Kidney tubule cell (primary cell): ENCODE measurements around the gene TAF4.
"Not testable (repeated sequence)": the region's sequence is repeated elsewhere in the genome, so short reads cannot be mapped to it uniquely, and the experiment has no call there.

Source experiments
- DNase-seq: peaks from one replicate; pipeline ENCODE4 v3.0.0-alpha.2; 2018; ENCODE audit warnings: low spot score

TAF4 gene

DNA sequence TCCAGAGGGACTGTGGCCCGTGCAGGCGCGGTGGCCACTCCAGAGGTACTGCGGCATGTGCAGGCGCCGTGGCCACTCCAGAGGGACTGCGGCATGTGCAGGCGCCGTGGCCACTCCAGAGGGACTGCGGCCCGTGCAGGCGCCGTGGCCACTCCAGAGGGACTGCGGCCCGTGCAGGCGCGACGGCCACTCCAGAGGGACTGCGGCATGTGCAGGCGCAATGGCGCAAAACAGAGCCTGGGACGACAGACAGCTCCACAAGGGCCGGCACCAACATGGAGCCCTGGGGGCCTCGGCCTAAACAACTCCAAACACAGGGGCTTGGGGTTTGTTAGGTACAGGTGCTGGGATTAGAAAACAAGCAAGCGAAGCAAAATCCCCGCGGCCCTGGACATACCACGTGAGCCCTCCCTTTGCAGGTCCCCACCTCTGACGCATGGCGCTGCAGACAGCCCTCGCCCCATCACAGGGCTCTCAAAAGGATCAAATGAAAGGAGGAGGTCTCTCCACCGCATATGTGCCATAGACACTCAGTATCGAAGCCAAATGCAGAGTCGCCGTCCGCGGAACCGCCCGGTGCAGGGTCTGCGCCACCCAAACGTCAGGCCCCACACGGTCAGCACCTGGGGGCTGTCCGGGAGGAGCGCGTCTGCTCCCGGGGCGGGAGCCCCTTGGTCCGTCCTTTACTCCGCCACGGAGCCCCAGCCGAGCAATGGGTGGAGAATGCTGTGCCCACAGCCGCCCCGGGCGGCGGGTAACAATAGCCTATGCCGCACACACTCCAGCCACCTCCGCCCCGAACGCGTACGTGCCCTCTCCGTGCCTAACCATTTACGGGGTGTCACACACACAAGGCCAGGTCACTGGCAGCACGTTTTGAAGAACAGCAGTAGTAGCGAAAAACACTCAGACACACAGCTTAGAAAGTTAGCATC lies 85.7 kb downstream of the TAF4 start:
- no peak for DNase-seq

DNA sequence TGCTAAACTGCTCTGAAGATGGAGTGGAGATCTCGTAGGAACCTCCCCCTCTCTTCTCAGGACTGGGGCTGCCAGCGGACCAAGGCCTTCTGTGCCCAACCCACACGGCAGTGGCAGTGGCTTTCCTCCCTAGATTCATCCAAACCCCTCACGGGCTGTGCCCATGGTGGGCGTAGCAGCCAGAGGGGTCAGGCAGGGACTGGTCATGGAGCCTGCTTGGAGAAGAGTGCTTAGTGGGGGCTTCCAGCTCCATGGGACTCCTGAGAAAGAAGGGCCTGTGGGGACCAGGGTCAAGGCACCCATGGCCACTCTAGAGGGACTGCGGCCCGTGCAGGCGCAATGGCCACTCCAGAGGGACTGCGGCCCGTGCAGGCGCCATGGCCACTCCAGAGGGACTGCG lies 86.6 kb downstream of the TAF4 start:
- no peak for DNase-seq

DNA sequence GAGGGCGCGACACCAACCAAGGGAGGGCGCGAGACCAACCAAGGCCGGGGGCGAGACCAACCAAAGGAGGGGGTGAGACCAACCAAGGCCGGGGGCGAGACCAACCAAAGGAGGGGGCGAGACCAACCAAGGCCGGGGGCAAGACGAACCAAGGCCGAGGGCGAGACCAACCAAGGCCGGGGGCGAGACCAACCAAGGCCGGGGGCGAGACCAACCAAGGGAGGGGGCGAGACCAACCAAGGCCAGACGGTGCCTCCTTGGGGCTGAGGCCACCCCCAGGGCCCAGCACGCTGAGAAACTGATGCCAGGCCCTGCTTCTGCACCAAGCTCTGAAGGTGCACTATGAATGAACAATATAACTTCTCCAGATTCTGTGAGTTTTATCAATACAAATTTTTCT lies 87.2 kb downstream of the TAF4 start:
- DNase-seq: no peak

DNA sequence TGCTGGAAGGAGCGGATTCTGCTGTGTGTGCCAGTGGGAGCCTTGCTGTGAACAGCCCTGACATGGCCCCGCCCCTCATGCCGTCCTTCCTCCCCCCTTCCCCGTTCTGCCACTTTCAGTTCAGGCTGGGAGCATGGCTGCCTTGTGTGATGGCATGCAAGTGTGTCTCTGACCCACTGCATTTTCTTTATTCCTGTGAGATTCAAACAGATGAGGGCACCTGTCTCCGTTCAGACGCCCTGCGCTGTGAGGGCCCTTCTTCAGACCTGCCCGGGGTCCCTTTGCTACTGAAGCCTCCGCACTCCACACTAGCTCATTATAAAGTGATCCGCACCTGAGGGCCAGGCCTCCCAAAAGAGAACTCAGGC lies 88.3 kb downstream of the TAF4 start:
- DNase-seq: no peak

DNA sequence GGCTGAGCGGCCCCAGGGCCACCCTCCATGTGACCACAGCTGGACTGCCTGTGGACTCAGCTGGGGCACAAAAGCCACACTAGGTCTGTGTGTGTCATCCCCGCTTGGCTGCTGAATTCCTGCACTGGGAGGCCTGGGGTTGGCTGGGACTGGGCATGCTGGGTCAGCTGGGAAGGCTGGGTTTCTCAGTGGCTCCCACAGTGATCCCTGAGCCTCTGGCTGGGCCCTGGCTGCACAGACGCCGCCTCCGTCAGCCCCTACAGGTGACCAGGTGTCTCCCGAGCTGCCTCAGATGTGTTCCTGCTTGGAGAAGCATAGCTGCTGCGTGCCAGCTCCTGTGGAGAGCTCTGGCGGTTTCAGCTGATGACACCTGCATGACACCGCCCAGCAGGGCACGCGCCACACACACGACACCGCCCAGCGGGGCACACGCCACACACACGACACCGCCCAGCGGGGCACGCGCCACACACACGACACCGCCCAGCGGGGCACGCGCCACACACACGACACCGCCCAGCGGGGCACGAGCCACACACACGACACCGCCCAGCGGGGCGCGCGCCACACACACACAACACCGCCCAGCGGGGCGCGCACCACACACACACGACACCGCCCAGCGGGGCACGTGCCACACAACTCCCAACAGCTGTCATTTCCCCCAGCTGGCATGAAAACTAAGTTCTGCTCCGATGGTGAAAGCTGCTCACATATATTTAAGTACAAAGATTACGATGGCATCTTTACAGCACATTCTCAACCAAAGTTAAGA lies 88.8 kb downstream of the TAF4 start:
- no peak for DNase-seq

DNA sequence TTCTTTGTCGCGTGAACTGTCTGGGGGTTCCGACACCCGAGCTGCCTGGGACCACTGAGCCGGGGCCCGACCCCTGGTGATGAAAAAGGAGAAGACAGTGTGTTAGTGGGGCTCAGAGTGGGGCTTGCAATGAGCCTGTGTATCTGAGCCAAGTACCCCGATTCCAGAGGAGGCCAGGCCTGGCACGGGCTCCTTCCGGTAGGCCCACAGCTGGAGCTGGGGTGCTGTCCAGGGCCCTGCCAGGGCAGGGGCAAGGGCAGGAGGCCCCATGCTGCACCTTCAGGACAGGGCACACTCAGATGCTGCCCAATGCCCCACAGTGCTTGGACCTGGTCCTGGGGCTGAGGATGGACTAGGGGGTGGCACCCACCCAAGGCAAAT lies 89.4 kb downstream of the TAF4 start:
- DNase-seq: no peak

DNA sequence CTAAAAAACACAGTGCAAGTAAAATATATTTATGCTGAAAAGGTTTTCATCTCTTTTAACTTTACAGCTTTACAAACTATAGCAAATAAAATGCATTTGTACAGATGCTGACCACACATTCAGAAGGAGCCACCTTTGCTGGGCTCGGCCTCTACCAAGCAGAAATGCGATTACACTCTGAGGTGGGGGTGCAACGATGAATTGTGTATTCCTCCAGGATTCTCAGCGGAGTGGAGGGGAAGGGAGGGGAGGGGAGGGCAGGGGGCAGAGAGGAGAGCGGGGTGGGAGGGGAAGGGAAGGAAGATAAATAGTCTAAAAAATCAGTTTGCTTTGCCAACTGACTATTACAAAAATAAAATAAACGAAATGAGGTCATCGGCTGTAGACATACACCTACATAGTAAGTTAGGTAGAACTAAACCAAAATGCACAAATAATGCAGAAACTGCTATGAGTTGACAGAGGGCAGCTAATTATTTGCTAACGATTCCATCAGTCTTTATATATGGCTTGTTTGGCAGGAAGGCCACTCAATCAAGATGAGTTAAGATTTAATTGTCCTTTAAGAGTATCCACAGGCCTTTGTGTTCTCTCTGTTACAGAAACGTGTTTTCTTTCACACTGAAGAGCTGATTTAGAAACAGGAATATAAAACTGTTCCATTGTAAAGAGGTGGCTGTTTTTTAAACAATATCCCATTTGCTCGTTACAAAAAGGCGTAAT lies 90.1 kb downstream of the TAF4 start:
- DNase-seq: no peak

DNA sequence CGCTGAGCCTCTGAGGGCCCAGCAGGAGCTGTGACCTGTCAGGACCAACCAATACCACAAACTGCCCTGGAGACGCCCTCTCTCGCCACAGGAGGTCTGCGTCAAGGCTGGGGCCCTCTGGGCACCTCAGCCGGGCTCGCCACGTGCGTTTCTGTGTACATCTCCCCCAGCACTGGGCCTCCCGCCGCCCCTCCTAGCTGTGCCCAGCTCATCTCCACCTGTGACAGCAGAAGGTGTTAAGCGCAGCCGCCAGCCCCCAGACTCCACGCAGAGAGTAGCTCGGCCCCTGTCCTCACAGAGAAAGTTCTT lies 91.4 kb downstream of the TAF4 start:
- no peak for DNase-seq

DNA sequence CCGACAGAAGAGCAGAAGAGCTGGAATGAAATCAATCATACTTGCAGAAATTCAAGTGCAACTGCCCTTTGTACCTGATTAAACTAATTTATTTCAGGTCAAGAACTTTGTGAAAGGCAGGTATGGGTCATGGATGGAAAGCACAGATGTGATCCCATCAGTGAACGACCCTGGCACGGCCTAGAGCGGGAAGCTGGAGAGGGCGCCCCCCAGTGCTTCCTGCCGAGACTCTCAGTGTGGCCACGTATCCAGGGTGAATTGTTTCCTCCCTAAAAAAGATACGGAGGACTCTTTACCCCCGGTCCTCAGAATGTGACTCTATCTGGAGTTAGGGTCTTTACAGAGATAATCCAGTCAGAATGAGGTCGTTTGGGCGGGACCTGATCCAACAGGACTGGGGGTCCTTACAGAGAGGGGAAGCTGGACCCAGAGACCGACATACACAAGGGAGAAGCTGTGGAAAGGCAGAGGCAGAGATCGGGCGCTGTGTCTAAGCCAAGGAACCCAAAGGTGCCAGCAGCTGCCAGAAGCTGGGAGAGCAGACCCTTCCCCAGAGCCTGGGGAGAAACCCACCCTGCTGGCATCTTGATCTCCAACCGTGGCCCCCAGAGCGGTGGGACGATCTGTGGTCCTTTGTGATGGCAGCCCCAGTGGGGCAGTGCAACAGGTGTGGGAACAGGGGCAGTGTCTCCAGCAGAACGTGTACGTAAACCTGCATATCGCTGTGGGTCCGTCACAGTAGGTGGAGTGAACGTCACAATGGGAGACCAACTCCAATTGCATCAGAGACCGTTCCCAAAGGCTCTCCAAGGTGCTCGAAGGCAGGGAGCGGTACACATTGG lies 91.9 kb downstream of the TAF4 start:
- DNase-seq: no peak

DNA sequence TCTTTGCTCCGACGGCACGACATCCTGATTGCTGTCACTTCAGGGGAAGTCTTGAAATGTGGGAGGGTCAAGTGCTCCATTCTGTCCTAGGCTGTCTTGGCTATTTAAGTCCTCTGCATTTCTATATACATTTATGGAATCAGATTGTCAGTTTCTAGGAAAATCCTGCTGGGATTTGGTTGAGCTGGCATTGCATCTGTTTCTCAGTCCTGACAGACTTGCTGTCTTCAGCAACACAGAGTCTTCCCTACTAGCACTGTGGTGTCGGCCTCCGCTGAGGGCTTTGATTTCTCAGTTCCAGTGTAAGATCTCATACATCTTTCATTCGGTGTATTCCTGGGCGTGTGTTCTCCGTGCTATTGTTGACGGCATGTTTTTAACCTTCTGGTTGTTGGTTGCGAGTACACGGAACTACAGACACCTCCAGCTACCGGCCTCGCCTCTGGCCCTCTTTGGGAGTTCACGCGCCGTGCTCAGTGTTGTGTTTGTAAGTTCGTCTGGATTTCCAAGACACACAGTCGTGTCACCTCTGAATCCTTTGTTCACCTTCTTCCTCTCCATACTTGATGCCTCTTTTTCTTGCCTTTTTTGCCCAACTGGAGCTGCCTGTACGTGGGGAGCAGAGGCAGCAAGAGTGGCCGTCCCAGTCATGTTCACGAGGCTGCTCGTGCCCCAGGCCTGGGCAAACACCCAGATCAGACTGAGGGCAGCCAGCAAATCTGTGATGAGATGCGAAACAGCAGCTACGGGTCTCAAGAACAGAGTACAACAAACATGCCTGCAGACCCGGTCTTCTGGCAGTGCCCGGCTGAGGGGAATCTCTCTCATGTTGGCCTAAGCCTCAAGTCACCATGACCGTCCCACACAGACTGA lies 92.8 kb downstream of the TAF4 start:
- DNase-seq: no peak

DNA sequence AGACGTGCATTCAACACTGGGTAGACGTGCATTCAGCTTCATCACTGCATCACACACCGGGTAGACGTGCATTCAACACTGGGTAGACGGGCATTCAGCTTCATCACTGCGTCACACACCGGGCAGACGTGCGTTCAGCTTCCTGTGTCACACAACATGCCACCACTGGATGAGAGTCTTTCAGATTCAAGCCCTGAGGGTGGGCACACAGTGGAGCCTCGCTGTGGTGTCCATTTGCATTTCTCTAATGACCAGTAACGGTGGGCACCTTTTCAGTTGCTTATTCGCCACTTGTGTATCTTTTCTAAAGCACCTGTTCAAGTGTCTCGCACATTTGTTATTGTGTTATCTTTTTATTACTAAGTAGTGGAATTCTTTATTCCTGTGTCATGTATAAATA lies 94.1 kb downstream of the TAF4 start:
- DNase-seq: not testable (repeated sequence)

DNA sequence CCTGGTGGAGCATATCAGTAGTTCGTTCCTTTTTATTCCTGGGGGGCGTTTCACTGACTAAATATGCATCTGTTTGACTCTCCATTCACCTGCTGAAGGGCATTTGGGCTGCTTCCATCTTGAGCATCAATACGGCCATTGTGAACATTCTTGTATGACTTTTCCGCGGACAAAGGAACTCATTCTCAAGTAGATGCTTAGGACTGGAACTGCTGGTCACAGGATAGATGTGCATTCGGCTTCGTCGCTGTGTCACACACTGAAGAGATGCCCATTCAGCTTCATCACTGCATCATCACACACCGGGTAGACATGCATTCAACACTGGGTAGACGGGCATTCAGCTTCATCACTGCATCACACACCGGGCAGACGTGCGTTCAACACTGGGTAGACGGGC lies 95.3 kb downstream of the TAF4 start:
- no peak for DNase-seq

DNA sequence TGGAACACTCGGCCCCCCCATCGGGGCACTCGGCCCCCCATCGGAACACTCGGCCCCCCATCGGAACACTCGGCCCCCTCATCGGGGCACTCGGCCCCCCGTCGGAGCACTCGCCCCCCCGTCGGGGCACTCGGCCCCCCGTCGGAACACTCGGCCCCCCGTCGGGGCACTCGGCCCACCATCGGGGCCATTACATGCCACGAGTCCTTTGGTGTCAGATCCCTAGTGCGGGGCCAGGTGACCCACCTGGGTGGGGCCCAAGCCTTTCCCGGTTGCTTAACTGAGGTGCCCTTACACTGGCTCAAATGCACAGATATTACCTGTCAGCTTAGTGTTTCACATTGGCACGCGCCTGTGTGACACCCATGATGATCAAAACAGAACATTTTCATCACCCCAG lies 95.9 kb downstream of the TAF4 start:
- no peak for DNase-seq

DNA sequence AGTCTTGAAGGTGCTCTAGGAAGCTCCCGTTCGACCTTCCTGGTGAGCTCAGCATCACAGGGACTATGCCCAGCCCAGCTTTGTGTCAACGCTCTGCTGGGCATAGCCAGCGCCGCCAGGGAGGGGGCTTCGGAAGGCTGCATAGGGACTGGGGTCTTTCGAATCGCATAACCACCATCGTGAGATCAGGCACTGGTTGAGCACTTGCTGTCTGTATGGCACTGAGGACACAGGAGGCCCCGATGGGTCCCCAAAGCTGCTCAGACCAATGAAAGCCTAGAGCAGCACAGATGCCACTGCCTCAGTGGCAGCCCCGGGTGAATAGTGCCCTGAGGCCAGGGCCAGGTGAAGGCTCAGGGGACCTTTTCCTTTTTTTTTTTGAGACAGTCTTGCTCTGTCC lies 96.7 kb downstream of the TAF4 start:
- no peak for DNase-seq

DNA sequence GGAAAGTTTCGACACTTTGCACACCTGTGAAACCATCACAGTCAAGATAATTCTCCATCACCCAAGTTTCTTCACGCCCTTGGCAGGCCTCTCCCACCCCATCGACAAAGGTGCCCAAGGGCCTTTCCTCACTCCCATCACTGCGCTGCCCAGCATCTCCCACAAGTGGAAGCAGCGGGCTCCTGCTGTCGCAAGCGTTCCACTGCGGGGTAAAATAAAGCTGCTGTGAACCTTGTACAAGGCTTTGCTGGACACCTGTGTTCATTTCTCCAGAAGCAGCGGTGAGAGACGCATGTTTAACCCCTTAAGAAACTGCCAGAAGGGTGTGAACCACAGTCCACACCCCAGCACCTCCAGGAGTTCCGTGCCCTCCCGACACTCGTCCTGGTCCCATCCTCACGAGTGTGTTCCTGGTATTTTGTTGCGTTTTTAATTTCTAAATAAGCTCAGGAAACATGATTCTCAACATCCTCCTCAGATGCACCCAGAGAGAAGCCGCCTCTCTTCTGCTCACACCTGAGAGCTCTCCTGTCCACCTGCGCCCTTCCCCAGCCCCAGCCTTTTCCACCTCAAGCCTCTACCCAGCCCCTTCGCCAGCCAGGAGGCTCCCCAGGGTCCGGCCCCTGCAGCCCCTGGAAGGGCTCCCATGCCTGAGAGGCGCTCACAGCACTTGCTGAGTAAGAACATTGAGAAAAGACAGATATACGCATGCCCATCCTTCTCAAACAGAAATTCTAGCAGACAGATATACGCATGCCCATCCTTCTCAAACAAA lies 97.5 kb downstream of the TAF4 start:
- no peak for DNase-seq

DNA sequence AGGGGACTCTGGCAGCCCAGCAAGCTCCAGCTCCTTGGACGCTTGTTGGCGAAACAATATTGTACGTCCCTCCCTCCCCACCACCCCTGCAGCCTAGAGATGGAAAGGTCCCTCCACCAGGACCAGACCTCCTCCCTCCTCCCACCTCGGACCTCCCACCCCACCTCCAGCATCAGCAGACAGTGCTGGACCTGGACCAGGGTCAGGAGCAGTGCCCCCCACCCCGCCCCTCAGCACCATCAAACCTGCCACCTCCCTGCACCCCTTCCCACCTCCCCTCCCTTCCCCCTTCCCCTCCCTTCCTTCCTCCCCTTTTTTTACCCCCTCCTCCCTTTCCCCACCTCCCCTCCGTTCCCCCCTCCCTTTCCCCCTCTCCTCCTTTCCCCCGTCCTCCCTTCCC lies 98.4 kb downstream of the TAF4 start:
- no peak for DNase-seq

DNA sequence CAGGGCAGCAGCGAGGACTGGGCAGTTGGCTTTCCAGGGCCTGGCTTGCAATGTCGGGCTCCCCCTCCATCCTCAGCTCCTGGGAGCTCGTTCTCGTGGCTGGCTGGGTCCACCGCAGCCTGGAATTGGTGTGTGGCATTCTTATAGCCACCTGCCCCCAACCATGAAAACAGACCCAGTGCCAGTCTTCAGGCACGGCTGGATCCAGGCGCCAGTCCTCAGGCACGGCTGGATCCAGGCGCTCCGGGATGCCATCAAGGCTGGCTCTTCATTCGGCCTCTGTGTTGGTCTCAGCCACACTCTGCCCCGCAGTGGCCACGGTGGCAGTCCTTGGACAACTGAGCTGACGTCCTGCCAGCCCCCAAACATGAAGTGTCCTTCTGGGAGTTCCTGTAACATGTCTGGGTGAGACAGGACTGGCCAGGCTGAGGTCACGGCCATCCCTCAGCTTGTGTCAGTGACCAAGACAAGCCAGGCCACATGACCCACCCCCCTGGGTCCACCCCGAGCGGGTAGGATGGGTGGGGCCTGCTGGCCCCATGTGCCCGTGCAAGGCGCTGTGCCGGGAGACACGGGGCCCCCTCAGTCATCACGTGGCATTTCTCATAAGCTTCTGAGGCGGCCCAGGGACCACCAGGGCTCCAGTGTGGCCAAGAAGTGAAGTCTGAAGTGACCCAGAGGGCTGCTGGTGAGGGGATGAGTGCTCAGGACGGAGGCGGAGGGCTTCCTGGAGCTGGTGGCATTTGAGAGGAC lies 99.0 kb downstream of the TAF4 start:
- DNase-seq: no peak

DNA sequence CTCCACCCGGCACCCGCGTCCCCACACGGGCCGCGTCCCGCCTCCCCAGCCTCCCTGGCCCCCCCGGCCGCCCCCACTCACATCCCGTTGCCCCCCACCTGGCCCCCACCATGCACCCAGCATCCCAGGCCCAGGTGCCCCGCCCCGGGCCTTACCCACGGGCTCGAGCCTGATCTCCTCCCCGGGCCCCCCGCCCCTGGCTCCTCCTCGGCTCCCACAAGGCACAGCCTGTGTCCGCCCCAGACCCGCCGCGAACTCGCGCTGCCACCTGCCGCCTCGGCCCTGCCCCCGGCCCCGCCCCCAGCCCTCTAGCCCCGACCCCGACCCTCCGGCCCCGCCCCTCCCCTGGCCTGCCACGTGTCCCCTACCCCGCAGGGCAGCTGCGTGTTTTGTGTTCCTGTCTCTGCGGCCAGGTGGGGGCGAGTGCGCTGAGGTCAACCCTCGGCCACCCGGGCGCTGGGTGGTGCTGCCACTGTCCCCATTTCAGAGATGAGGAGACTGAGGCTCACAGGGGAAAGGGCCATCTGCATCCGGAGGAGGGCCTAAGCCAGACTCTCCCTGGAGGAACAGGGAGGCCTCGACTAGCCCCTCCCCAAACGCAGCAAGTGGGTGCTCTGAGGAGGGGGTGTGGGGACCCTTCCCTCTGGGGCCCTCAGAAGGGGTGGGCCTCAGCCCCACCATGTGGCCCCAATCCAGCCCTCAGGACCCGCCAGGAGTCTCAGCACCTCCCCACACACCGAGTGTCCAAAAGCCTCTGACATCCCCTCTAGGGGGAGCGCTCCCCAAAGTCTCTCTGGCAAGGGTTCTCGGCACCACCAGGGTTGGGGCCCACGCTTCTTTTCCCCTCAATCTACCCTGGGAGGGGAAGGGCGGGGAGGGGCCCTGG lies 99.8 kb downstream of the TAF4 start:
- no peak for DNase-seq
